T47D (cell line): Measurements from ENCODE around the gene TMCC3.
"Not testable (repeated sequence)": the region's sequence is repeated elsewhere in the genome, so short reads cannot be mapped to it uniquely, and the experiment has no call there.

Experiments used
- DNase-seq, 2 experiments: peaks; one replicate each; pipeline versions ENCODE4 v3.0.0 to v3.0.0-alpha.2; 2011 to 2012; ENCODE audit warnings: low read depth in 1 of 2, low spot score in 1 of 2
- JUND ChIP-seq: IDR thresholded peaks from 2 replicates; pipeline ENCODE4 v1.6.1; 2012; ENCODE audit warnings: low read depth
- in situ Hi-C: cut with HindIII; loops from 2 replicates; pipeline ENCODE4 v1.10.0; 2016; ENCODE audit warnings: low sequenced_read_pairs, low pct_unique_long_range_greater_than_20kb

Gene TMCC3

DNA sequence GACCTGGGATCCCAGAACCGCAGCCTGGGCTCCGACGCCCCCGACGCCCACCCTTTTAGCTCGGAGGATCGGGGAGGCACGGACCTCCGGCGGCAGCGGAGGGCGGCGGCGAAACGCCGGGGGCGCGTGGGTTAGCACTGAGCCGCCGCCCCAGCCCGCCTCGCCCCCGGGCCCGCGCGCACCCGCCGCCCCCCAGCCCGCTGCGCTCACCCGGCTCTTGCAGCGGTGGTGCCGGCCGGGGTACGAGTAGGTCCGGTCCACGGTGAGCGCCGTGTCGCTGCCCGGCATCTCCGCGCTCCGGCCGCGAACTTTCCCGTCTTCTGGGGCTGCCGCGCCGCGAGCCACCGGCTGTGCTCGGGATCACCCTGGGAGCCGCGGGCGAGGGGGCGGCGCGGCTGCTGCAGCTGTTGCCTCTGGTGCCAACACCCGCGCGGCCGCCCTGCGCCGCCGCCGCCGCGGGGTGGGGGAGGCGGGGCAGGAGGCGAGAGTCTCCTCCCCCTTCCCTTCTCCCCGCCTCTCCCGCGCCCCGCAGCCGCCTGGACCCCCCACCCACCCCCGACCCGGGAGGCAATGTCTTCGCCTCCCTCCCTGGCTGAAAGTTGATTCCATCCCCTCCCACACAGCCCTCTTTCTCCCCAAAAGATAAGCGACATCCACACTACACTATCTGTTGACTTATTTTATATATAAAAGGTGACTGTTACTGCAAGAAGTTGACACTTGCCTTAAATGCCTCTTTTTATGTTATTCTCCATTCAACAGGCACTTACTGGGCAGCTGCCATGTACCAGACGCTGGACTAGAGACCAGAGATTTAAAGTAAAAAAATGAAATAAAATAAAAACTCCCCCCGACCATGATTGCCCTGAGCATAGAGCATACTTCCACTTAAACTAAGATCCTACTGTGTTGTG, at the start of gene TMCC3:
Gene TMCC3 (minus strand): TSS at position 415 of the 914 bp plus-strand sequence. CDS start 127 bp downstream, at position 288.
- in situ Hi-C loops, result no loop called here
- no peak for TF ChIP-seq JUND
- peak in 1 of 2 experiments; percentile 29 for DNase-seq

GRCh38 chr12:94699801-94700200, 49.4 kb upstream of the TMCC3 start:
- no peak for DNase-seq
- no peak for TF ChIP-seq JUND
- in situ Hi-C loops, result no loop called here

DNA sequence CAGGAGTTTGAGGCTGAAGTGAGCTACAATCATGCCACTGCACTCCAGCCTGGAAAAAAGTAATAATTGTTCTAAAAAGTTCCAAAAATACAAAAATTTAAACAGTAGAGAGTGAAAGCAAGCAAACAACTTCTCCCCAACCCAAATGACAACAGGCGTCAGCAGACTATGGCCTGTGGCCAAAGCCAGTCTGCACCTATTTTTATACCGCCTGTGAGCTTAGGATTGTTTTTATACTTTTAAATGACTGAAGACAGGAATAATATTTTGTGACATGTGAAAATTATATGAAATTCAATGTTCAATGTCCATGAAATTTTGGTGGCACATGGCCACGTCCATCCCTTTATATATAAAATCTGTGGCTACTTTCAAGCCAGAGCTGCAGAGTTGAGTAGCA, 48.2 kb upstream of the TMCC3 start:
- in situ Hi-C loops, result no loop called here
- no peak for TF ChIP-seq JUND
- no peak for DNase-seq

GRCh38 chr12:94697631-94698030, 47.3 kb upstream of the TMCC3 start:
- TF ChIP-seq JUND, result no peak
- DNase-seq, result no peak
- in situ Hi-C loops, result no loop called here

DNA sequence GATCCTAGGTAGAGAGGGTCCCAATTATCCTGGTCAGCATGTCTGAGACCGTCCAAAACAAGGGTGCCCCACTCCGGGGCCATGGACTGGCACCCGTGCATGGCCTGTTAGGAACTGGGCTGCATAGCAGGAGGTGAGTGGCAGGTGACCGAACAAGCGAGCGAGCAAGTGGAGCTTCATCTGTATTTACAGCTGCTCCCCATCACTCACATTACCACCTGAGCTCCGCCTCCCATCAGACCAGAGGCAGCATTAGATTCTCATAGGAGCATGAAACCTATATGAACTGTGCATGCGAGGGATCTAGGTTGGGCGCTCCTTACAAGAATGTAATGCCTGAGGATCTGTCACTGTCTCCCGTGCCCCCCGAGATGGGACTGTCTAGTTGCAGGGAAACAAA, 44.4 kb upstream of the TMCC3 start:
- no peak for DNase-seq
- no peak for TF ChIP-seq JUND
- in situ Hi-C loops, result no loop called here

- in situ Hi-C loops, DNase-seq: not testable (repeated sequence)
These were observed 42.5 kb upstream of the TMCC3 start for GRCh38 chr12:94692826-94693225.

DNA sequence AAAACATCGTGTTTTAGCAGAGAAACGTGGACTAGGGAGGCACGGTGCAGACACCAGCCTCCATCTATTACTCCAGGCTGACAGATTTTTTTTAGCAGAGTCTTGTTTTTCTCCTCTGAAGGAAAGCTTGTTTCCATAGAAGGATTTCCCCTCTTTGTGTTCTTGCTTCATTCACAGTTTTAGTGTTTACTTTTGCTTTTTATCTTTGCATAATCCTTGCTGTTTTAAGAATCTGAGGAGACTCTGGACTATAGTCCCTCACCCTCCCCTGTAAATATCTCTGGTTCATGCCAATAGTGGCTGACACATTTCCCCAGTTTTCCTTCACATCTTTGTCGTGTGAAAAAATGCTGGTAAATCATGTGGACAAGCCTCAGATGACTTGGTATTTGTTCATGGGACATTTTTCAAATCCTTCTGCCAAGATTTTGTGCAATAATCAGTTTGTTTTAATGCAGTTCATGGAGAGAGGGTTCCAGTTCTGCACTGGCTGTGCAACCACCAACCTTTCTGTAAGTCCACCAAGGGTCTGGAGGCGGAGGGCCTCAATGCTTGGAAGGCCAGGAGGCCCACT, 39.9 kb upstream of the TMCC3 start:
- DNase-seq, result no peak
- in situ Hi-C loops, result no loop called here
- TF ChIP-seq JUND, result no peak

GRCh38 chr12:94689646-94690036, 39.3 kb upstream of the TMCC3 start:
- no peak for TF ChIP-seq JUND
- in situ Hi-C loops, result no loop called here

DNA sequence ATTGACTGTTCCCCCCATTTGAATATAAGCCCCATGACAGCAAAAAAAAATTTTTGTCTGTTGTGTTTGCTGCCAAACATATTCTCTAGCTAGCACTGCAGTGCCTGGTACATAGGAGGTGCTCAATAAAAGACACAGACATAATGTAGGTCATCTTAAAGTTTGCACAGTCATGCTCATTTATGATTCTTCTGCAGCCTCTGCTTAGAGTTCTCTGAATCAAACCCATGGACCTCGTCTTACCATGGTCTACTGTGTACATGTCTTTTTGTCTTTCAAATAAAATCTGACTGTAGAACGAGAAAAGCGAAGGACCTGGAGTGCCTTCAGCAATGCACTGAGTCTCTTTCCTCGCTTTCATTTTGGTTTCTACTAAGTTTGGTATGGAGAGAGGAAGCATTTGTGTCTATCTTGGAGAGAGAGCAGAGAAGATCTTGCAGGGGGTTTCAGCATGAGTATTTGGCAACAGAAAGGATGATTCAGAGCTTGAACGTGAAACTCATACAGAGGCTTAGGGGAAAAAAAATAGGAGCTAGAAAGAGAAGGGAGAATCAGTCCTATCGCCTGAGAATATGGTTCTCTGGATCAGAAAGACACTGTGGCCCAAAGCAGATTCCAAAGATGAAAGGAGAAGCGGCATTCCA, 38.8 kb upstream of the TMCC3 start:
- no peak for TF ChIP-seq JUND
- in situ Hi-C loops, result no loop called here
- DNase-seq, result no peak

More at GRCh38 chr12:94689646-94690036, 39.3 kb upstream of the TMCC3 start:
- DNase-seq, result no peak

GRCh38 chr12:94687891-94688290, 37.5 kb upstream of the TMCC3 start:
- in situ Hi-C loops, result no loop called here
- TF ChIP-seq JUND, result no peak
- no peak for DNase-seq

DNA sequence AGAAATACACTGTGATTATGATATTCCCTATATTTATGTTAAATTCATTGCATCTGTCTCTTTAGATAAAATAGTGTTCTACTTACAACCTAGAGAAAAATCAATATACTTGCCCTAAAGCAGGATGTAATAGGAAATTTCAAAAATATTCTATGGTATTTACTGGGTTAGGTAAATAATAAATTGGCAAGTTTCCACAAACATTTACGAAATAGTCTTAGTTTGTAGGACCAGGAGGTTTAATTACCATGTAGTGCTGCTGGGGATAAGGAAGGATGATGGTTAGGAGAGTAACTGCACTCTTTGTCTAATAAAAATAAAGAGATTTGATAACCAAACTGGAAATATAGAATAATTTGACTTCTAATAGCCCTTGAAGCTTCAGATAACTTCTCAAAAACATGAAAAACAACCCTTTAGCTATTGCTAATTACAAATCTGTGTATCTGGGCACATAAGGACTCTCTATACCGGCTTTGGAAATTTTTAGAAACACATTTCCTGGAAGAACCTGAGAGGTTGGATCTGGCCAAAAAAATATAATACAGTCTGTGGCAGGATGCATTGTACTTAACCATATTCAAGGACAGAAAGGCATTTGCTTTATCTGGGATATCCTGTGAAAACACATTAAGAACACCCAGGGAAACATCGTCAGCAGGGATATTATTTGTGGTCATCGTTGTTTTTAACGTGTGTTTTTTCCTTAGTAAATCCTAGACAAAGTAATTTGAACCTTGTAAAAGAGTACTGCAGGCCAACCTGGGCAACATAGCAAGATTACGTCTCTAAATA, 36.7 kb upstream of the TMCC3 start:
- TF ChIP-seq JUND, result no peak
- no peak for DNase-seq
- in situ Hi-C loops, result no loop called here

DNA sequence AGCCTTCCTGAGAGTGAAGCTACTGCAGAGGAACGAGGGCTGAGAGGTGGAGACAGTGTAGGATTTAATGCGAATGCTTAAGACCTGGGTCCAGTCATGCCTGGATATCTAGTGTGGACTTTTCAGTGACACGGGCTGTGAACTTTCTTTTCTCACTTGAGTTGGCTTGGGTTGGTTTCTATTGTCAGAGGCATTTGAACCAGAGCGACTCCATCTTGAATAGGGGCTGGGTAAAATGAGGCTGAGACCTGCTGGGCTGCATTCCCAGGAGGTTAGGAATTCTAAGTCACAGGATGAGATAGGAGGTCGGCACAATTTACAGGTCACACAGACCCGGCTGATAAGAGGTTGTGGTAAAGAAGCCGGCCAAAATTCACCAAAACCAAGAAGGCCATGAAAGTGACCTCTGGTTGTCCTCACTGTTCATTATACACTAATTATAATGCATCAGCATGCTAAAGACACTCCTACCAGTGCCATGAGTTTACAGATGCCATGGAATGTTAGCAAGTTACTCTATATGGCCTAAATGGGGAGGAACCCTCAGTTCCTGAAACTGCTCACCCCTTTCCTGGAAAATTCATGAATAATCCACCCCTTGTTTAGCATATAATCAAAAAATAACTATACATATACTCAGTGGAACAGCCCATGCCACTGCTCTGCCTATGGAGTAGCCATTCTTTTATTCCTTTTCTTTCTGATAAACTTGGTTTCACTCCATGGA, 34.2 kb upstream of the TMCC3 start:
- TF ChIP-seq JUND, result no peak
- in situ Hi-C loops, result no loop called here
- DNase-seq, result no peak
